GM18499 (cell line): ENCODE data around the gene MCAM.

ENCODE experiments used
- ATAC-seq: cut with Tn5 transposase; IDR thresholded peaks from one replicate; pipeline ENCODE4 v1.9.1; 2021; ENCODE audit warnings: moderate number of reproducible peaks; ENCODE audit not compliant: insufficient read depth, unreplicated experiment

MCAM gene, protein sequence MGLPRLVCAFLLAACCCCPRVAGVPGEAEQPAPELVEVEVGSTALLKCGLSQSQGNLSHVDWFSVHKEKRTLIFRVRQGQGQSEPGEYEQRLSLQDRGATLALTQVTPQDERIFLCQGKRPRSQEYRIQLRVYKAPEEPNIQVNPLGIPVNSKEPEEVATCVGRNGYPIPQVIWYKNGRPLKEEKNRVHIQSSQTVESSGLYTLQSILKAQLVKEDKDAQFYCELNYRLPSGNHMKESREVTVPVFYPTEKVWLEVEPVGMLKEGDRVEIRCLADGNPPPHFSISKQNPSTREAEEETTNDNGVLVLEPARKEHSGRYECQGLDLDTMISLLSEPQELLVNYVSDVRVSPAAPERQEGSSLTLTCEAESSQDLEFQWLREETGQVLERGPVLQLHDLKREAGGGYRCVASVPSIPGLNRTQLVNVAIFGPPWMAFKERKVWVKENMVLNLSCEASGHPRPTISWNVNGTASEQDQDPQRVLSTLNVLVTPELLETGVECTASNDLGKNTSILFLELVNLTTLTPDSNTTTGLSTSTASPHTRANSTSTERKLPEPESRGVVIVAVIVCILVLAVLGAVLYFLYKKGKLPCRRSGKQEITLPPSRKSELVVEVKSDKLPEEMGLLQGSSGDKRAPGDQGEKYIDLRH

DNA sequence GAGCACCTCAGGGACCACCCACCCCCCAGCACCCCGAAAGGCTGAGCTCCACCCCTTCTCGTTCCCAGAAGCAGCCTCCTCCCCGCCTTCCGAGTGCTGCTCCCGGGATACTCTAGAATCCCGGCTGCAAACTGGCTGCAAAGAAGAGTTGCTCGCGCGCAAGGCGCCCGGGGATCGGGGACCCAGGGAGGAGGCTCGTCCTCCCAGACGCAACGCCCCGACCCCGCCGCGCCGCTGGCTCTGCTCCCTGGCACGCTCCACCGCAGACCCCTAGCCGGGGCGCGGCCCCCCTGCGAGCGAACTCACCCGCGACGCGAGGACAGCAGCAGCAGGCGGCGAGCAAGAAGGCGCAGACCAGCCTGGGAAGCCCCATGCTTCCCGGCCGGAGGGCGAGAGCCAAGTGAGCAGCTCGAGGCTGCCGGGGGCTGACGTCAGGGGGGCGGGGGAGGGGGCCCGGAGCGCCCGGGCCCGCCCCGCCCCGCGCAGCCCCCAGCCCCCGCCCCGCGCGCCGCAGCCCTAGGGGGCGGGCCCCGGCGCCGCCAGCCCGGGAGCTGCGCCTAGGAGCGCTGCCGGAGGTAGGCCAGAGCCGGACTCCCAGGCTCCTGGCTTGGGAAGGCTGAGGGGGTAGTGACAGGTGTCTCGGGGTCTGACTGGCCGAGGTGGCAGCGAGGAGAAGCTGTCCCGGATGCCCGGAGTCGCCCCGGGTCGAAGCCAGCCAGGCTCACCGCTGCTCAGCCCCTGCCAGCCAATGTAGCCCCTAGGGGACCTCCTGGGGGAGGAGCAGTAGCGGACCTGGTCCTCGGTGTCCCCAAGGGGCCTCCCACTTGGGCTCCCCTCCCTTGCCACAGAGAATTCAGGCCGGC lies at the start of gene MCAM:
TSS of gene MCAM (minus strand) at position 402 of the 863 bp plus-strand sequence. CDS start at position 373, 29 bp downstream.
- no peak for ATAC-seq

DNA sequence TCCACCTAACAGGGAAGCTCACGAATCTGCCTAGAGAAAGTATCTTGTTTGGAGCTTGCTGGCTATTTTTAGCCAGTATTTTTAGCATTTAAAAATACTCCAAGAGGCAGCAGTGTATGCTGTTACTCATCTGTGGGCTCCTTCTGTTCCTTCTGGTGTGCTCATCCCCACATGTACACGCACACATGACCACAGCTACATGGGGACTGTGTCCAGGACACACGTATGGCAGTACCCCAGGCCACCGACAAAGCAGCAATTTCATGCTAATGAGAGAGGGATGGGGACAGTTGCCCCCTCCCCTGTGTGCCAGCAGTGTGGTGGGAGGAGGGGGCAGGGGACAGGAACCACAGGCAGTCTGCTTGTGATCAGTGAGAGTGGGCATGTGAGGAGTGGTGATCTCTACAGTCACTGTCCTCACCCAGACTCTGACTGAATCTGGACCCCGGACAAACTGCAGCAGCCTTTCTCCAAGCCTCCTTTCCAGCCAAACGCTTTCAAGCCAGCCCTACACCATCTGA lies 48.2 kb upstream of the MCAM start:
- ATAC-seq = no peak

DNA sequence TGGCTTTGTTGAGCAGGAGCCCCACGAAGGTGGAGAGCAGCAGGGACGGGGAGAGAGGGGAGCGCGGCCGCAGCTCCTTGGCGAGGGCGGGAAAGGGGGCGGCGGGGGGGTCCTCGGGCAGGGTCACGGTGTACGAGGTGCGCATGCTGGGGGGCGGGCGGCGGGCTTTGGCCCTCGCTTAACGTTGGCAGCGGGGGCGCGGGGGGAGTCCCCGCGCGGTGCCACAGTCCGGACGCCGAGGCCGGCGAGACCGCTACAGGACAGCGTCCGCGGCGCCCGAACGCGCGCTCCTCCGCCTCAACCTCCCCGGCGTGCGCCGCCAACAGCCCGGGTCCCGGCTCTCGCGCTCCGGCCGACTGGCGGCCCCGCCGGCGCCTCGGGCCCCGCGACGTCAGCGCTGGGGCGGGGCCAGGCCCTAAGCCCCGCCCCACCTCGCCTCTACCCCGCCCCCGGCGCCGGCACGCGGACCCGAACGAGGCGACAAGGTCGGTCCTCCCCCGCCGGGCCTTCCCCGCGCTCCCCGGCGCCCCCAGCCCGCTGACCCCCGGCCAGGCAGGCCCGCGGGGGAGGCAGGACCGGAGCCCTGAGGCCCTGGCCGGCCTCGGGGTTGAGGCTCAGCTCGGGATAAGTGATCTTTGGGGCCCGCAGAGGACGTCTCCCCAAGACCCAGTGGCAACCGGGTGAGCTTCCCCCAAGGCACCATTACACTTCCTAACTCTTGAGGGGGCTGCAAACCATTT lies 47.1 kb upstream of the MCAM start:
- ATAC-seq = no peak

DNA sequence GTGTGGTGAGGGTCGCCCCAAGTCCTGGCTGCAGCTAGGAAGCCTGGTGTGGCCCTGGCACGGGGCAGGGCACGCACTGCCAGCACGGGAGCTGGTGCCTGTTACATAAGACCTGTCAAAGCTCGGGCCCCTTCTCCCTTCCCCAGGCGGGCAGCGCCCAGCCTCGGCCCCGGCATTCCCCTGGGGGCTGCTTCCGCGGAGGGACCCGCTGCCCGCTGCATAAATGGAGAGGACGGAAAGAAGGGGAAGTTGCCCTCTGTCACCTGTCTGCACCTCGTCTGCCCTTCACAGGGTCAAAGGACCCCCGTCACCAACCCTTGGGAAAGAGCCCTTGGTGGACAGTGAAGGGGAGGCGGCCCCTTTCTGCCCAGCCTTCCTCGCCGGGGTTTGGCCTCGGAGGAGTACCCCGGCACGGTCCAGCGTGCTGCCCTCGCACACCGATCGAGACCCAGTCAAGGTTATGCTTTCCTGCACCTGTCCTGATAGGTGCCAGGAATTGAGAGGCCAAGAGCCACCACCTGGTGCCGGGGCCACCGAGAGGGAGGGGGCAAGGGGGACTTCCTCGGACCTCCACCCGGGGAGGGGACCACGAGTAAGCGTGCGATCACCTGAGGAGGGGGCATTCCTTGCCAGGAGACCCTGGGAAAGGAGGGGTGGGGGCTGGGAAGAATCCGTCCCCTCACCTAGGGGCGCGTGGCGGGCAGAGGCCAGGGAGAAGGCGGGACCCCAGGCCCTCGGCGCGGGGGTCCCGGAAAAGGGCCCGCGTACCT lies 46.3 kb upstream of the MCAM start:
- ATAC-seq = no peak

DNA sequence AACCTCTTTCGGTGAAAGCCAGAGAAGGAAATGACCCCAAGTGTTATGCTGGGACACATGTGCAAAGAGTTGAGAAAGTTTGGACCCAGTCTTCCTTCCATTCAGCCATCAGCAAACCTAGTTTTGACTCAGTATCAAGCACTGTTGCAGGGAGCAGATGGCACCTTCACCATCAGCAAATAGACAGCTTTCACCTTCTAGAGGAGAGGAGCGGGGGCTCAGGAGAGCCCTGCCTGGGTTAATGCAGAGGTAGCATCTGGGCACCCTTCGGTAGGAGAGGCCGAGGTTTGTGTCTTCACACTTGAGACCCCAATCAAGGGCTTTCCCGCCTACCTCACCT lies 45.8 kb upstream of the MCAM start:
- no peak for ATAC-seq

DNA sequence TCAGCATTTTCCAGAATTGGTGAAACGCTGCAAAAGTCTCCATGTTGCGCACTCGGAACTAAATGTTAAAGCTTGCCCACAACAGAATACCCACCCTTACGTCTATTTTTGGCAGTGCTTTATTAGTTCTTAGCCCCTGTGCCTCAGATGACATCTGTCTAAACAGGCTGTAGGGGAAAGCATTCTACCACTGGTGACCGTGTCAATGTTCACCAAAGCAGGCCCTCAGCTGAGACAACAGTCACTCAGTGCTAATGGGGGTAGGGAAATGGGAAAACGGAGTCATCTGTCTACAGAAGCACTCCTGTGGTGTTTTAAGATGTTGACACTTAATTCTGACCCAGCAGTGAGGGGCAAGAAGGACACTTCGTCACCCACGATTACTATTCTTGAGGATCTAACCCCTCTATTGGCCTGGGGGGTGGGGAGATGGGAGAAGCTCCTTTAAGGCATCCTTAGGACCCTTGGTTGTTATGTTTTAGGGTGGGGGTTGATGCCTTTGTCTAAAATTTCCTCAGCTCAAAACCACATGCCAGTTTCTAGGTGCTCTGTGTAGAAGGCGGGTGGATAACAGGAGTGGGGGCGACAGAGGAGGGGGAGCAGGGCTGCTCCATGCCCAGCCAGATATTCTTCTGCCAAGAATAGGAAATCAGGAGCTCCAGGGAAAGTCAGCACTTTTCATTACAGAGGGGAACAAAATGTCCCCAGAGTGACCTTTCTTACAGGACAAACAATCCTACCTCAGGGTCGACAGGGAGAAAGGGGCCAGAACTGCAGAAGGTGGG lies 45.2 kb upstream of the MCAM start:
- ATAC-seq = no peak

DNA sequence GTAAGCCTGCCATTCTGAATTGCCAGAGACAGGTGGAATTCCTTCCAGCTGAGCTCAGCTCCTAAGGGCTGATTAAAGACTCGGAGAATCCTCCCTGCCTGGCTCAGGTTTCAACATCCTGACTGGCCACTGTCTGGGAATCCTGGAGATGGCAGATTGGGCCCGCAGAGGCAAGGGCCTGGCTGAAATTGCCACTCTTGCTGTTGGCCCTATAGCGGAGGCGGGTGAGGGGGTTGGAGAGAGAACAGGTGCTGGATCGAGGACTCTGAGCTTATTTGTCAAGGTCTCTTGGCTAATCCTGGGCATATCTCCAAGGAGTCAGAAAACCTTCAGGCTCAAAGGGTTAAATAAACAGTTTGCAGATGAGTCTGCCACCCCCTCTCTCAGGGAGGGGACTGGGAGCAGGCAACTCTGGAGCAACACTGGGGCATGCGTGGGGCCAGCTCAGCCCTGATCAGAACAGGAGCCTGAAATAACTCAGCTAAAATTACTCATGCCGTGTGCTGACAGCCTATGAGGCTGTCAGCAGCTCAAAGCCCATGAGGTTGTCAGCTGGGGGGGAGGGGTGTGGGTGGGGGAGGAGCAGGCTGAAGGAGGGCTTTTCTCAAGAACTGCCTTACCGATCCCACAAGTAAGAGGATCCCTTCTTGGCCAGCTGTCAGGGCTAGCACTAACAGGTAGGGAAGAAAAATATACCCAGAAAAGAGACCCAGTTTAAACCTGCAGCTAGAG lies 44.3 kb upstream of the MCAM start:
- no peak for ATAC-seq

DNA sequence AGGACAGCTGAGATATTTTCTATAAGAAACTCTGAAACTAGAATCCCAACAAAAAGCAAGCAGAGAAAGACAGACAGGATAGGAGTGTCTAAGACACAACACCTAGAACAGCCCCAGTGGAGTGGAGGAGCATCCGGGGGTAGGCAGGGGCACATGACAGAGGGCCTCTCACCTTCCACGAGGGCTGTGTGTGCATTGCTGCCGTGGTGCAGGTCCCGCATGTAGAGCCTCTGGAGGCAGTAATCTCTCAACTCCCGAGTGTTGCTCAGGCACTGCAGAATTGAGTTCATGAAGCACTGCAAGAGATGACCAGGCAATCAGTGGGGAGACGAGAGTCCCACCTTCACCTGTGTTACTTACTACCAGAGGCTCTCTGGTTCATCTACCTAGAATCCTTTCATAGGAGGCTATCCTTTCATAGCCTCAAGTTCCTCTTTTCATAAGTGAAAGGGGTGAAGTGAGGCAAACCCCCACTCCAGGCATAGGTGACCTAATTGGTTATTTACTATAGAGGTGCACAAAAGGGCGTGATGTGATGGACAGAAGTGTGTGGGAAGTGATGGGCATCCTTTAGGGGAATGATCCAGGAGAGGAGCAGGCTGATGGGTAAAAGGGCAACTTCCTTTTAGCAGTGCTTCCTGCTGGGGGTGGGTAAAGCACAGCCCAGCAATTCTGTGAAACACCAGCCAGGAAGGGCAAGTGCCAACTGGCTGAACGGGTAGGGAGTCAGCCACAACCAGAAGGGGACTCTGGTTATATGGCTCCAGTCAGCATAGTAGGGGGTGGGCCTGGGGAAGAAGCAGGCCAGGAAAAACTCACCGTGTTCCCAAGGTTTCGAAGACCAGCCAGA lies 42.7 kb upstream of the MCAM start:
- ATAC-seq = no peak

DNA sequence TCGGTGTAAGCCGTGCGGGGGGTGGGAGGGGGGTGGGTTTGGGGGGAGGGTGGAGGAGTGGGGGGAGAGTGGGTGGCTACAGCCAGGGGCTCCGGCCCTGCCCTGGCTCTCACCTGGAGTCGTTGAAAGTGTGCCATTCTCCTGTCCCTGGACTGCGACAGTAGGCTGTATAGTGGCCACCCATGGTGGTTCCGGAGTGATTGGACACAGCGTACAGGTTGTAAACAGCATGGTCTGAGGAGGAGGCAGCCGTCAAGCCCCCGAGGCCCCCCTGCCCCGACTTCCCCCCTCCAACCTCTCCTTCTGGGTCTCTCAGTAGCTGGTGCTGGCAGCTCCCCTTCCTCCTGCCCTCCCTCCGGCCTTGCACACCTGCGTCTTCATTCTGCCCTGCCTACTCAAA lies 40.1 kb upstream of the MCAM start:
- no peak for ATAC-seq

DNA sequence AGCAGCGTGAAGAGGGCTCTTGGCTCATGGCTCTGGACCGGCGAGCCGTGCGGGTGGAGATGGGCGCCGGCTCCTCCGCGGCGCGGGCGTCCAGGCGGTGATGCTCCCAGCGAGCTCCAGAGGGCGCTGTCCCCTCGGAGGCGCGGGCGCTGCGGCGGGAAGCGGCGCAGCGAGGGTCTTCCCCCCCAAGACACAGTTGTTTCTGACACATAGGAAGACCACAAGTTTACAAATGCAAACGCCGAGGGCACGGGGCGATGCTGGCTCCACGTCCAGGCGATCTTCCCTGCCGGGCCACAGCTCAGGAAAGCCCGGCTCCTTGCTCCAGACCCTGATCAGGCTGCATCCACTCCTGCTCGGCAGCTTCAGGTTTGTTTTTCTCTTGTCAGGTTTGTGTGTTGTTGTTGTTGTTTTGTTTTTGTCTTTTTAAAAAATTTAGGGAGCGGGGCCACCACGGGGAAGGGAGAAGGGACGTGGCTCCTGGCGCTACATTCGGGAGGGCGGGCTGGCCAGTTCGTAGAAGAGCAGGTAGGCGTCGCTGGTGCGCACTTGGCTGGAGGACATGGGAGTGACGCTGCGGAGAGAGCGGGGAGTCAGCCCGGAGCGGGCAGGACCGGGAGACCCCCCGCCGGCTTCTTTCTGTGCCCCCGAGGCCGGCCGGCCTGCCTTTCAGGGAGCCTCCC lies 39.6 kb upstream of the MCAM start:
- ATAC-seq = no peak

DNA sequence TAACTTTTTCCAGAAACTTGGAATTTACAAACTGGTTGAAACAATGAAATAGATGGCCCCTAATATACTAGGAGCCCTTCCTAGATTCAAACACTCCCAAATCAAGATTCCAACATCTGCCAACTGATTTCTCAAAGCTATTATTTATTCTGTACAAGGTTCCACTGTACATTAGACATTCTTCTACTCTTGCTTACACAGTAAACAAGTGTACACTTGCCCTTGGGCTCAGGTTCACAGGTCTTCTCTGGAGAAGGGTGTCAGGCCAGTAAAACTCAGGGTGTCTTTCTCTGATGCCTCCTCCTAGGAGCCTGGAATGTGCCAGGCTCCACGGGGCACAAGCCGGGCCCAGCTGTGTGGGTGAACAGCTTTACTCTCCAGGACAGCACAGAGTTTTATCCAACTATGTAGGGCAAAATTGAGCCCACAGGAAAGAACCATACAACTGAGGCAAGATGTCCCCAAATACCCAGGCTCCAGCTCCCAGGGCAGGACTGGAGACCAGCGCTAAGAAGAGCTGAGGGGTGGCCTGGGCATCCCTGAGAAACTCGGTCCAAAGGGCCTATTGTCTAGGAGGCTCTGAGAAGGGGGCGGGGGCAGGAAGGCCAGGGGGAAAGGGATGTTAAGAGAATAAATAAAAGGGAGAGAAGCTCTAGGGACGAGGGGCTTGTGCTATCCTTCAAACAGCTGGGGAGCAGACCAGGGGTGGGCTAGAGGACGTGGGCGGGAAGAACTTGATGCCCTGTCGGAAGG lies 38.3 kb upstream of the MCAM start:
- no peak for ATAC-seq

DNA sequence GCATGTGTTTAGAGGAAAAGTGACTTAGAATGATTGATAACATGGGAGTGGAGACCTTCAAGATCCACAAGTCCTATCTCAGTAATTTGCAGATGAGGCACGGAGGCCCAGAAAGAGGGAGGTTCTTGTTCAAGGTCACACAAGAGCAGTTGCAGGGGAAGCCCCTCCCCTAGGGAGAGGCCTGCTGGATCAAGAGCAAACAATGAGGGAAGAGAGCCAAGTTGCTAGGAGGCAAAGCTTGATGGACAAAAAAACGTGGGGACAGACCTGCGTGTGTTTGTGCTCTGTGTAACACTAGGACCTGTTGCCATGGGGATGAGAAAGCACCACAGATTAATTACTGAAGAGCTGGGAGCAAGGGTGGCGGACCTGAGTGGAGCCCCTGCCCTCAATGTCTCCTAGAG lies 35.9 kb upstream of the MCAM start:
- no peak for ATAC-seq

DNA sequence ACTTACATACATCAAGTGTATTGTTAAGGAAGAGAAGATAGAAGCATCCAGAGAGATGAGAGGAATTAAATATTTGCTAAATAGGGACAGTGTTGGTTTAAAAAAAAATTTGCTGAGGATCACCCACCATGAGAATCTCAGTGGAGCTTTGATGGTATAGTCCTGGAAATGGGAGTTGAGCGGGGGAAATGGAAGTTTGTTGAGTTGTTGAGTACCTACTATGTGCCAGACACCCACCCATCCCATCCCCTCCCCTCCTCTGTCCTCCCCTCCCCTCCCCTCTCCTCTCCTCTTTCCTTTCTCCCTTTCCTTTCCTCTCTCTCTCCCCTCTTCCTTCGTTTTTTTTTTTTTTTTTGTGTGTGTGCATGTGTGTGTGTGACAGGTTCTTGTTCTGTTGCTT lies 34.3 kb upstream of the MCAM start:
- no peak for ATAC-seq

DNA sequence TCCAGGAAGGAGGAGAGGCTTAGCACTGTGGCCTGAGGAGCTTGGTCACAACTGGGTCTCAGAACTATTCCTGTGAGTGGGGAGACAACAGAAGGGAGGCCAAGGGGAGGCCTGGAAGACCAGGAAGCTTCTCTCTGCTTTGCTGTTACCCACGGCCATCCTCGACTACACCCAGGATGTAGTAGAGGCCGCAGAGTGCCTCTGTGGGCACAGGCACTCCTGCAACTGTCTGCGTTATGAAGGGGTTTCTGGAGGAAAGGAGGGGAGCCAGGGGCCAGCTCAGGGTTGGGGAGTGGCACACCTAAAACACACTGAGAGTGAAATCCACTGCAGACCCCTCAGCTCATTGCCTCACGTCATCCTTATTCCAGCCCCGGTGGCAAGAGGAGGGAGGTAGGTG lies 33.4 kb upstream of the MCAM start:
- no peak for ATAC-seq

DNA sequence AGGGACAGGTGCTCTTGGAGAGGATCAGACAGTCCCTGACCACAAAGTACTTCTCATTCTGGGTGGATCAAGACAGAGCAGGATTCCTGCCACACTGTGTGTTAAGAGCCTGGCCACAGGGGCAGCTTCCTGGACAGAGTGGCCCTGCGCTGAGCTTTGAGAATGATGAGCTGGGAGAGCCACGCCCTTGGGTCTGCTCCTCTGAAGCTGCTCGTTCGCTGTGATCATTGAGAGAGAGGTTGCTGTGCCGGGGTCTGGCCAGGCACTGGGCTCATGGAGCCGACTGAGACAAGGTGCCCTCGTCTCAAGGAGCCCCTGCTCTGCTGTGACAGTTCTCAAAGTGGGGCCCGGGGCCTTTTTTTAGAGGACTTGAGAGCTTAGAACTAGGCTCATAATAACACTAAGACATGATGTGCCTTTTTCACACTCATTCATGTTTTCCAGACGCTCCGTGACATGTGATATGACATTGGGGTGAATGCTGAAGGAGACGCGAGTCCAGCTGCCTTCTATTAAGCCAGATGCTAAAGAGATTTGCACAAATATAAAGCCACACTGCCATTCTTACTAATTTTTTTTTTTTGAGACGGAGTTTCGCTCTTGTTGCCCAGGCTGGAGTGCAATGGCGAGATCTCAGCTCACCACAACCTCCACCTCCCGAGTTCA lies 31.1 kb upstream of the MCAM start:
- ATAC-seq = no peak
